ENCODE results near the gene CYGB.

The CYGB gene

GRCh38 chr17:76500747-76501017 lies 36.8 kb downstream of the CYGB start:
- no peaks in the 10 kb centered on the region for H3K9me3 Mint-ChIP-seq
- peaks cover 45% of the 10 kb centered on the region for H3K4me1 Mint-ChIP-seq (ENCODE audit: low read depth)
- no peaks in the 10 kb centered on the region for H3K27me3 Mint-ChIP-seq (ENCODE audit: low read depth)
- peak overlapping the region; percentile 20 for H3K27ac Mint-ChIP-seq
- H3K36me3 Mint-ChIP-seq (ENCODE audit: low read depth) = peaks cover 9% of the 10 kb centered on the region
- H3K4me3 Mint-ChIP-seq = peak overlapping the region; percentile 91

GRCh38 chr17:76500074-76500746 lies 37.3 kb downstream of the CYGB start:
- Mint-ChIP-seq H3K4me1 (ENCODE audit: low read depth) (peaks cover 45% of the 10 kb centered on the region), H3K27ac (peak overlapping the region; percentile 68), H3K27me3 (ENCODE audit: low read depth) (no peaks in the 10 kb centered on the region), H3K36me3 (ENCODE audit: low read depth) (peaks cover 9% of the 10 kb centered on the region), H3K4me3 (peak overlapping the region; percentile 91), H3K9me3 (no peaks in the 10 kb centered on the region)

- H3K9me3 Mint-ChIP-seq = no peaks in the 10 kb centered on the region
- H3K36me3 Mint-ChIP-seq (ENCODE audit: low read depth) = peaks cover 9% of the 10 kb centered on the region
- peak overlapping the region; percentile 66 for H3K27ac Mint-ChIP-seq
- peaks cover 49% of the 10 kb centered on the region for H3K4me1 Mint-ChIP-seq (ENCODE audit: low read depth)
- H3K27me3 Mint-ChIP-seq (ENCODE audit: low read depth) = no peaks in the 10 kb centered on the region
- peak overlapping the region; percentile 91 for H3K4me3 Mint-ChIP-seq
These were observed 38.2 kb downstream of the CYGB start for GRCh38 chr17:76499267-76499667.

GRCh38 chr17:76498876-76499251 lies 38.6 kb downstream of the CYGB start:
- H3K27ac Mint-ChIP-seq = peak overlapping the region; percentile 66
- H3K4me3 Mint-ChIP-seq = peak overlapping the region; percentile 91
- no peaks in the 10 kb centered on the region for H3K27me3 Mint-ChIP-seq (ENCODE audit: low read depth)
- peaks cover 51% of the 10 kb centered on the region for H3K4me1 Mint-ChIP-seq (ENCODE audit: low read depth)
- peaks cover 9% of the 10 kb centered on the region for H3K36me3 Mint-ChIP-seq (ENCODE audit: low read depth)
- H3K9me3 Mint-ChIP-seq = no peaks in the 10 kb centered on the region

GRCh38 chr17:76497979-76498875 lies 39.3 kb downstream of the CYGB start:
- Mint-ChIP-seq H3K4me1 (ENCODE audit: low read depth) (peaks cover 56% of the 10 kb centered on the region), H3K4me3 (peak overlapping the region; percentile 91), H3K27ac (peak overlapping the region; percentile 16), H3K27me3 (ENCODE audit: low read depth) (no peaks in the 10 kb centered on the region), H3K9me3 (no peaks in the 10 kb centered on the region), H3K36me3 (ENCODE audit: low read depth) (peaks cover 9% of the 10 kb centered on the region)

- Mint-ChIP-seq H3K9me3 (no peaks in the 10 kb centered on the region), H3K36me3 (ENCODE audit: low read depth) (peaks cover 12% of the 10 kb centered on the region), H3K27me3 (ENCODE audit: low read depth) (no peaks in the 10 kb centered on the region), H3K4me3 (no peak overlapping the region), H3K4me1 (ENCODE audit: low read depth) (peaks cover 59% of the 10 kb centered on the region), H3K27ac (peak overlapping the region; percentile 19)
These were observed 39.9 kb downstream of the CYGB start for GRCh38 chr17:76497699-76497978.

GRCh38 chr17:76496464-76496863 lies 41.0 kb downstream of the CYGB start:
- Mint-ChIP-seq H3K9me3 (no peaks in the 10 kb centered on the region), H3K4me3 (no peak overlapping the region), H3K36me3 (ENCODE audit: low read depth) (peaks cover 12% of the 10 kb centered on the region), H3K27me3 (ENCODE audit: low read depth) (no peaks in the 10 kb centered on the region), H3K27ac (peak overlapping the region; percentile 49), H3K4me1 (ENCODE audit: low read depth) (peaks cover 58% of the 10 kb centered on the region)

- H3K4me1 Mint-ChIP-seq (ENCODE audit: low read depth) = peaks cover 57% of the 10 kb centered on the region
- H3K27me3 Mint-ChIP-seq (ENCODE audit: low read depth) = no peaks in the 10 kb centered on the region
- H3K36me3 Mint-ChIP-seq (ENCODE audit: low read depth) = peaks cover 12% of the 10 kb centered on the region
- H3K4me3 Mint-ChIP-seq = no peak overlapping the region
- peak overlapping the region; percentile 20 for H3K27ac Mint-ChIP-seq
- H3K9me3 Mint-ChIP-seq = no peaks in the 10 kb centered on the region
These were observed 41.7 kb downstream of the CYGB start for GRCh38 chr17:76495663-76496400.

GRCh38 chr17:76493505-76494167 lies 43.9 kb downstream of the CYGB start:
- H3K27me3 Mint-ChIP-seq (ENCODE audit: low read depth) = no peaks in the 10 kb centered on the region
- H3K27ac Mint-ChIP-seq = peak overlapping the region; percentile 99
- H3K4me3 Mint-ChIP-seq = peak overlapping the region; percentile 84
- peaks cover 10% of the 10 kb centered on the region for H3K36me3 Mint-ChIP-seq (ENCODE audit: low read depth)
- H3K9me3 Mint-ChIP-seq = no peaks in the 10 kb centered on the region
- peaks cover 60% of the 10 kb centered on the region for H3K4me1 Mint-ChIP-seq (ENCODE audit: low read depth)

GRCh38 chr17:76492989-76493501 lies 44.5 kb downstream of the CYGB start:
- Mint-ChIP-seq H3K27me3 (ENCODE audit: low read depth) (no peaks in the 10 kb centered on the region), H3K27ac (peak overlapping the region; percentile 99), H3K9me3 (no peaks in the 10 kb centered on the region), H3K4me1 (ENCODE audit: low read depth) (peaks cover 57% of the 10 kb centered on the region), H3K4me3 (peak overlapping the region; percentile 84), H3K36me3 (ENCODE audit: low read depth) (peaks cover 10% of the 10 kb centered on the region)

GRCh38 chr17:76492123-76492988 lies 45.2 kb downstream of the CYGB start:
- H3K27ac Mint-ChIP-seq = peak overlapping the region; percentile 99
- H3K36me3 Mint-ChIP-seq (ENCODE audit: low read depth) = peaks cover 15% of the 10 kb centered on the region
- peaks cover 54% of the 10 kb centered on the region for H3K4me1 Mint-ChIP-seq (ENCODE audit: low read depth)
- H3K9me3 Mint-ChIP-seq = no peaks in the 10 kb centered on the region
- peak overlapping the region; percentile 84 for H3K4me3 Mint-ChIP-seq
- H3K27me3 Mint-ChIP-seq (ENCODE audit: low read depth) = no peaks in the 10 kb centered on the region

GRCh38 chr17:76491271-76492122 lies 46.0 kb downstream of the CYGB start:
- peak overlapping the region; percentile 64 for H3K4me3 Mint-ChIP-seq
- H3K9me3 Mint-ChIP-seq = no peaks in the 10 kb centered on the region
- H3K4me1 Mint-ChIP-seq (ENCODE audit: low read depth) = peaks cover 47% of the 10 kb centered on the region
- H3K27me3 Mint-ChIP-seq (ENCODE audit: low read depth) = no peaks in the 10 kb centered on the region
- peaks cover 13% of the 10 kb centered on the region for H3K36me3 Mint-ChIP-seq (ENCODE audit: low read depth)
- peak overlapping the region; percentile 99 for H3K27ac Mint-ChIP-seq
